GM18520 (cell line): Measurements from ENCODE around the gene DMD.

Experiments used
- ATAC-seq: cut with Tn5 transposase; IDR thresholded peaks from one replicate; pipeline ENCODE4 v1.9.1; 2021; ENCODE audit not compliant: unreplicated experiment

The DMD gene

GRCh38 chrX:32514986-32515385 lies 696.4 kb downstream of the DMD start:
- ATAC-seq = peak; percentile 55

- no peak for ATAC-seq
Observed at GRCh38 chrX:32501606-32502005, 709.7 kb downstream of the DMD start.

GRCh38 chrX:32496671-32497070 lies 714.7 kb downstream of the DMD start:
- no peak for ATAC-seq

- ATAC-seq = no peak
Observed at GRCh38 chrX:32495855-32496254, 715.5 kb downstream of the DMD start.

- no peak for ATAC-seq
Observed at GRCh38 chrX:32489125-32489524, 722.2 kb downstream of the DMD start.

GRCh38 chrX:32483534-32484136 lies 727.7 kb downstream of the DMD start:
- ATAC-seq = no peak

- no peak for ATAC-seq
Observed at GRCh38 chrX:32480019-32480418, 731.3 kb downstream of the DMD start.

- ATAC-seq = no peak
Observed at GRCh38 chrX:32472364-32472763, 739.0 kb downstream of the DMD start.

- no peak for ATAC-seq
Observed at GRCh38 chrX:32455704-32456103, 755.6 kb downstream of the DMD start.

GRCh38 chrX:32451954-32452695 lies 759.2 kb downstream of the DMD start:
- ATAC-seq = no peak

GRCh38 chrX:32448945-32449344 lies 762.4 kb downstream of the DMD start:
- ATAC-seq = no peak

GRCh38 chrX:32448320-32448719 lies 763.0 kb downstream of the DMD start:
- ATAC-seq = peak; percentile 99

- no peak for ATAC-seq
Observed at GRCh38 chrX:32447640-32448039, 763.7 kb downstream of the DMD start.

- ATAC-seq = no peak
Observed at GRCh38 chrX:32443841-32444240, 767.5 kb downstream of the DMD start.

GRCh38 chrX:32421266-32421665 lies 790.1 kb downstream of the DMD start:
- ATAC-seq = no peak

- no peak for ATAC-seq
Observed at GRCh38 chrX:32408389-32408788, 803.0 kb downstream of the DMD start.

- ATAC-seq = peak; percentile 55
Observed at GRCh38 chrX:32397562-32398216, 813.7 kb downstream of the DMD start.

- no peak for ATAC-seq
Observed at GRCh38 chrX:32395878-32396277, 815.5 kb downstream of the DMD start.

- no peak for ATAC-seq
Observed at GRCh38 chrX:32392655-32393054, 818.7 kb downstream of the DMD start.

- no peak for ATAC-seq
Observed at GRCh38 chrX:32370456-32371205, 840.7 kb downstream of the DMD start.

GRCh38 chrX:32293962-32294700 lies 917.2 kb downstream of the DMD start:
- no peak for ATAC-seq
